CMK (cell line): ENCODE measurements around the gene MBD2.

Experiments used
- DNase-seq: peaks from one replicate; pipeline ENCODE4 v3.0.0-alpha.2; 2010; ENCODE audit warnings: low read depth

Gene MBD2

GRCh38 chr18:54202851-54203250, 21.6 kb downstream of the MBD2 start:
- DNase-seq: no peak

- no peak for DNase-seq
Measured at GRCh38 chr18:54197747-54198411, 26.6 kb downstream of the MBD2 start.

GRCh38 chr18:54193786-54194185, 30.7 kb downstream of the MBD2 start:
- DNase-seq: no peak

GRCh38 chr18:54192900-54193299, 31.6 kb downstream of the MBD2 start:
- DNase-seq: no peak

- no peak for DNase-seq
Measured at GRCh38 chr18:54192415-54192814, 32.1 kb downstream of the MBD2 start.

- DNase-seq: no peak
Measured at GRCh38 chr18:54191352-54191751, 33.1 kb downstream of the MBD2 start.

GRCh38 chr18:54187372-54187771, 37.1 kb downstream of the MBD2 start:
- DNase-seq: no peak

- DNase-seq: no peak
Measured at GRCh38 chr18:54184836-54185235, 39.6 kb downstream of the MBD2 start.

GRCh38 chr18:54183390-54183789, 41.1 kb downstream of the MBD2 start:
- no peak for DNase-seq

- no peak for DNase-seq
Measured at GRCh38 chr18:54181856-54182602, 42.4 kb downstream of the MBD2 start.

GRCh38 chr18:54173980-54174630, 50.4 kb downstream of the MBD2 start:
- no peak for DNase-seq

- DNase-seq: no peak
Measured at GRCh38 chr18:54173250-54173649, 51.2 kb downstream of the MBD2 start.

- no peak for DNase-seq
Measured at GRCh38 chr18:54169431-54170403, 54.8 kb downstream of the MBD2 start.

- DNase-seq: no peak
Measured at GRCh38 chr18:54165450-54165849, 59.0 kb downstream of the MBD2 start.

- DNase-seq: no peak
Measured at GRCh38 chr18:54163453-54163852, 61.0 kb downstream of the MBD2 start.

- no peak for DNase-seq
Measured at GRCh38 chr18:54162431-54162830, 62.0 kb downstream of the MBD2 start.

GRCh38 chr18:54161267-54161666, 63.2 kb downstream of the MBD2 start:
- no peak for DNase-seq

- no peak for DNase-seq
Measured at GRCh38 chr18:54159906-54160305, 64.6 kb downstream of the MBD2 start.

- DNase-seq: no peak
Measured at GRCh38 chr18:54157646-54158385, 66.7 kb downstream of the MBD2 start.

- DNase-seq: no peak
Measured at GRCh38 chr18:54155412-54155811, 69.1 kb downstream of the MBD2 start.

GRCh38 chr18:54154231-54154630, 70.2 kb downstream of the MBD2 start:
- DNase-seq: no peak
